Esophagus squamous epithelium (tissue), 4 donors: Measurements from ENCODE around the gene SLC25A29.

ENCODE experiments used
- CTCF ChIP-seq, 6 experiments: fragments of 450-650 bp in 4 of 6; fragments of 200-600 bp in 2 of 6; sonication (generic) in 2 of 6; IDR thresholded peaks; one replicate each; pipeline ENCODE4 v1.5.1; 2016 to 2019; ENCODE audit warnings: antibody characterized with exemption in 6 of 6, mild to moderate bottlenecking in 4 of 6, moderate library complexity in 4 of 6
- POLR2A ChIP-seq, 4 donors: fragments of 450-650 bp; IDR thresholded peaks; one replicate each; pipeline ENCODE4 v1.6.1; 2017; ENCODE audit warnings: antibody characterized with exemption in 4 of 4, mild to moderate bottlenecking in 4 of 4, moderate library complexity in 3 of 4

GRCh38 chr14:100303925-100304324 is 2.3 kb downstream of the SLC25A29 start:
- TF ChIP-seq CTCF (IDR thresholded peaks at IDR 0.05) (no peak), POLR2A (IDR thresholded peaks at IDR 0.05) (no peak)
